ENCODE results near the gene SCARF1.

GRCh38 chr17:1591474-1592090, 54.0 kb downstream of the SCARF1 start:
- TF ChIP-seq ZNF239 (tag by site-specific recombination; IDR thresholded peaks at IDR 0.05) (no peak), ZNF544 (tag by site-specific recombination; IDR thresholded peaks at IDR 0.05) (no peak), GLIS1 (tag by site-specific recombination; IDR thresholded peaks at IDR 0.05) (no peak), ZNF692 (tag by site-specific recombination; IDR thresholded peaks at IDR 0.05) (no peak)
